GM15510 (cell line): ENCODE measurements around the gene RC3H1.

Experiments
- POLR2A ChIP-seq: IDR thresholded peaks from 3 replicates; pipeline ENCODE4 v1.6.1; 2011; ENCODE audit warnings: borderline replicate concordance; ENCODE audit not compliant: insufficient read length; ENCODE audit errors: extremely low read depth

Gene RC3H1

DNA sequence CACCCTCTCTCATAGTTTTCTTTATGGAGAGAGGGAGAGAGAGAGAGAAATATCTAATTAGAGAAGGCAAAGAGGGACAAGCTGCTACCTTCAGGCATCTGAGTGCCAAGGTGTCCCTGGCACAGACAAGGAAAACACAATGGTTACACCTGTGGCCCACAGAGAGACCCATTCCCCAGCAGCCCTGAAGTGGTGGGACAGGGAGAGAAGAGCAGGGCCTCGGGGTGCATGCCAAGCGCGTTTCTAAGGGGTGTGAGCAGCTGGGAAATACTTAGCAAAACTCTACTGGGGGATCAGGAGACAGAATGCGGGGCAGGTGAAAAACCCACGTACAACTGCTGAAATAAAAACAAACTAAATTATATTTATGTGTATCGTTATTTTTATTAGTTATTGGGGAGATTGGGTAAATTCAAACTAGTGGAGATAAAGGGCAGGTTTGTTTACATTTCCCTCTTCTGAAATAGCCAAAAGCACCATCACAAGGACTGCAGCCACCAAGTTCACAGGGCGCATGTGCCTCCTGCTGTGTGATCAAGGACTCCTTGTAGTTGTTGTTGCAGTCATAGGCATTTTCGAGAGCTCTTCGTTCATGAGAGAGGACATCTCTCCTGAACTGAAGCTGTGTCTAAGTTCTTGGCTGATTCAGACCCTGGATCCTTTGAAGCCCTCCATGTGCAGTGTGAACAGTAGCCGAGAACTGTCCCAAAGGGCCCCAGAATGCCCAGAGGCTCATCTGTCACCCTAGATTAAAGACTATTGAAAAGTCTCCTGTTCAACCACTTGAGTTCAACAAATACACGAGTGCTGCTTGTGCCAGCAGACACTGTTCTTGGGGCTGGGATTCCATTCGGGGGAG is 104.3 kb downstream of the RC3H1 start:
- no peak for TF ChIP-seq POLR2A

DNA sequence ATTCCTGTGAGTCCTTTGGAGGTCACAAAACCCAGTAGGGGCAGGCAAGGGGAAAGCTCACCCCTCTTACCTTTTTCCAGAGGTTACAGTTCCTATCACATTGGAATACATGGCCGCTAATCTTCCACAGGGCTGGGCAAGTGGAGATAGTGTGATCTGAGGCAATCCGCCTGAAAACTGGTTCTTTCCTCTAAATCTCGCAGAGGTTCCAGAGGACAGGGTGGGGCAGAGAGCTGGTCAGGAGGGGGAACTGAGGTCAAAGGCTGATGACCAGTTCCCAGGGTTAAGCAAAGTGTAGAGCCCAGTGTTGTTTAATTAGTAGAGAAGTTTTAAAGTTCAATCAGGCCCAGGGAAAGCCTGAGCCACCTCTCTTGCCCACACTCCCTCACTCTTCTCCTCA is 105.0 kb downstream of the RC3H1 start, which contains the start of gene SERPINC1:
Gene SERPINC1 (minus strand): TSS at position 179 of the 400 bp plus-strand sequence. CDS start 68 bp downstream, at position 111.
- no peak for TF ChIP-seq POLR2A

GRCh38 chr1:173916667-173917066 is 105.5 kb downstream of the RC3H1 start:
- no peak for TF ChIP-seq POLR2A

DNA sequence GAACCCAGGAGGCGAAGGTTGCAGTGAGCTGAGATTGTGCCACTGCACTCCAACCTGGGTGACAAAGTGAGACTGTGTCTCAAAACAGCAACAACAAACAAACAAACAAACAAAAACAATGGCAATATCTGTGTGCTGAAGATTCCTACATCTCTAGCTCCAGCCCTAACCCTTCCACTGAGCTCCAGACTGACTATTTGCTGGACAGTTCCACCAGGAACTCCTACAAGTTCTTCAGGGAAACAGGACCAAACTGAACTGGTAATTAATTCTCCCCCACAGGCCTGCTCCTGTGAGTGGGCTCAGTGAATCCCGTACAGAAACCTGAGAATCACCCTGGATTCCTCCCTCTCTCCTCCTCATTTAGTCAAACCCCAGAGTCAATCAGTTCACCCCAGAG is 106.6 kb downstream of the RC3H1 start:
- no peak for TF ChIP-seq POLR2A

GRCh38 chr1:173914366-173914871 is 107.7 kb downstream of the RC3H1 start:
- TF ChIP-seq POLR2A = no peak

GRCh38 chr1:173913111-173913510 is 109.0 kb downstream of the RC3H1 start:
- no peak for TF ChIP-seq POLR2A

- no peak for TF ChIP-seq POLR2A
Measured at GRCh38 chr1:173903827-173904531, 118.2 kb downstream of the RC3H1 start.

GRCh38 chr1:173900992-173901391 is 121.2 kb downstream of the RC3H1 start:
- TF ChIP-seq POLR2A = no peak

GRCh38 chr1:173900427-173900826 is 121.7 kb downstream of the RC3H1 start:
- no peak for TF ChIP-seq POLR2A

- no peak for TF ChIP-seq POLR2A
Measured at GRCh38 chr1:173894189-173894588, 128.0 kb downstream of the RC3H1 start.

DNA sequence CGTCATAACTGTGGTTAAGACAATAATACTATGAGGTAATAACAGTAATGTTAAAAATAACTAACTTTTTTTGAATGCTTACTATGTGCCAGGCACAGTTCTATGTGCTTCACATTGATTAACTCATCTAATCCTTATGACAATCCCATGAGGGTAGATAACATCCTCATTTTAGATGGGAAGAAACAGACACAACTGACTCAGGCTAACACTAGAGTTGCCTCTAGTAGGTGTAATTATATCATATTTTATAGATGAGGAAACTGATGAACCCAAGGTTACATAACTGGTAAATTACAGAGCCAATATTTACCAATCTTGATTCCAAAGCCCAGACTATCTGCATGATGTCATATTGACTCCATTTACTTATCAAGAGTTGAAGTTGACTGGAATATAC is 128.5 kb downstream of the RC3H1 start:
- TF ChIP-seq POLR2A = no peak

DNA sequence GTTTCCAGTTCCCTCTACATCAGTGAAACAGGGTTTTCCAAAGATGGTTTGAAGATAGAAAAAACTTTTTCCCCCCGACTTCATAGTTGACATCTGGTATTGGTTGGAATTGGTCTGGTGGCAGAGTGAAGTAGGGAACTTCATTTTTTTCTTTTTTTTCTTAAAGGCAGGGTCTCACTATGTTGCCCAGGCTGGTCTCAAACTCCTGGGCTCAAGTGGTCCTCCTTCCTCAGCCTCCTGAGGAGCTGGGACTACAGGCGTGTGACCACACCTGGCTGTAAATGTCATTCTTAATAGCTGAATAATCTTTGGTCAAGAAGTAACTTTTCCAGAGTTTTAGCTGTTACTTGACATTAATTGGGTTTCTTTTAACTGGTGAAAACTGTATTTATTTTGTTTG is 132.3 kb downstream of the RC3H1 start:
- no peak for TF ChIP-seq POLR2A

- TF ChIP-seq POLR2A = no peak
Measured at GRCh38 chr1:173888749-173889148, 133.4 kb downstream of the RC3H1 start.

DNA sequence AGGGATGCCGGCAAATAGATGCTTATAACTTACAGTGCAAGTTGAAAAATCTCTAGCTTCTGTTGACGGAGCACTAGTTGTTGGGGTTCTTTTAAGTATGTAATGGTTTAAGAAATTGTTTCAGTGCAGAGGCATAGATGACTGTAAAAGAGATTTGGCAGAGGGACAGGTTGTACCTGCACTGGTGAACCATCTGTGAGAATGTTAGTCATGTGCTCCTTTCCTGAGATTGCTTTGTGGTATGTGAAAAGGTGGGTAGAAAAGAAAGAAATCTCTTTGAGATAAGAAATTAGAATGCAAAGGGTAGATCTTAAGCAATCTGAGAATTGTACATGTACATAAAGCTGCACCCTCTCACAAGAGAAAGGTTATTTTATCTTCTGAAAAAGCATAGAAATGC is 134.5 kb downstream of the RC3H1 start:
- no peak for TF ChIP-seq POLR2A
